DMS153 treated with DMSO at 0.1 percent for 48 hours (cell line): ENCODE results near the gene CRADD.
"Not testable (repeated sequence)": the region's sequence is repeated elsewhere in the genome, so short reads cannot be mapped to it uniquely, and the experiment has no call there.

Source experiments
- DNase-seq: peaks from one replicate; lab custom pipeline; 2025; ENCODE audit not compliant: unreplicated experiment; lab: John Stamatoyannopoulos, UW

Gene CRADD

DNA sequence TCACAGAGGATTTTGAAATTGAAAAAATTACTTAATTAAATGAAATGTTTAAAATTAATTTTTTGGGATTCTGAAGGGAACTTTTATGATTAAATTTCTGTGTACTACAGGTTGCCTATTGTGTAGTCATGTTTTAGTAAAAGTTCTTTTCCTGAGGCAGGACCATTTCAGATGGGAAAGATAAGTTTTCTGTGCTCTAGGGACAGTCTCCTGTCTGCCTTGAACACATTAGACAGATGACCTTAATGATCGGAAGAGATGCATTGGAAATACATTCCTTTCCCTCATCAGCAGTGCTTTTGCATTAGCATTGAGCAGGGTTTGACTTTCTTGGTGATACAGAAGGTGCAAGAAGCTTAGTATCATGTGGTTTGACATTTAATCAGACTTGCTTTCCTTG is 28.1 kb downstream of the CRADD start:
- DNase-seq, result no peak

DNA sequence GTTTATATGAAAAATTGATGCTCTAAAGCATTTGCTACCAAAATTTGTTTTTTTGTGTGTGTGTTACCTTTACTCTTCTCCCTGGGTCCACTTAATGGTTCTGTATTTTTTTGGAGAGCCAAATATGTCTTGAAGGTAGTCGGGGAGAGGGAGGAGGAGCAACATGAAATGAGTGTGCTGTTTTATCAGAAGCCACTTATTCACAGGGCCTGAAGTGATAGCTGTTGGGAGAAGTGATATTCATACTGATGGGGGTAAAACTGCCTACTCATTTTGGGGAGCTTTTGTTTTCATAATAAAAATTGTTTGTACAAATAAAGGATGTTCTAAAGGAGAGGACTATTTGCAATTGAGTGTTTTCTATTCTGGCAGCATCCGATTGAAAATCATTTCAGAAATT is 29.2 kb downstream of the CRADD start:
- DNase-seq, result no peak

DNA sequence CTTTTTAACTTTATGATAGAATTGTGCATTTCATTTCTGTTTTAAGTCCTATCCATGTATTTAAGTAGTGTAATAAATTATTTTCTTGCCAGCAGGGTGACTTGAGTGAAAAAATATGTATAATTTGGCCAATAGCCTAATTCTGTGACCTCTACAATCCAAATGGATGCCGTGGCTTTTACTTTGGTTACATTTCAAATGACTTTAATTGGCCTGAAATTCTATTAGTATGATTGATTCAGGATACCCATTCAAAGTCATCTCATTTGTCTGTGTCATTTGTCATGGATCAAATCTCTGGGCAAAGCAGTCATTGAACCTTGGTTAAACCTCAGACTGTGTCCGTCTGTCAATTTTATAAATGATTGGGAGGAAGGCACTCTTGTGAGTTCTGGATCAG is 29.6 kb downstream of the CRADD start:
- DNase-seq, result no peak

DNA sequence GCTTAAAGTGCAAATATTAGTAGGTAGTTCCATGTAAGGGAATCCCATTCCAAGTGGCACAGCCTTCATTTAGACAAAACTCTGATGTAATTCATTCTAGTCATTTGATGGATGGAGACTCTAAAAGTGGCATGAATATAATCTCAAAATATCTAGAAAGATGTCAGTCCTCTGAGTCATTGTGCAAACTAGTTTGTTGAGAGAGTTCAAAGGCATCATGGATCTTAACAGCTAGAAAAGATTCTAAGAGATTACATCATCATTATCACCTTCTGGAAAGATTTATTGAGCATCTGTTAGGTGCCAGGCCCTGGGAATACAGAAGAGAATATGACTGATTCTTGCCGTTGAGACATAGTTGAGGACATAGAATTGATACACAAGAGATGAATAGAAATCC is 30.7 kb downstream of the CRADD start:
- no peak for DNase-seq

DNA sequence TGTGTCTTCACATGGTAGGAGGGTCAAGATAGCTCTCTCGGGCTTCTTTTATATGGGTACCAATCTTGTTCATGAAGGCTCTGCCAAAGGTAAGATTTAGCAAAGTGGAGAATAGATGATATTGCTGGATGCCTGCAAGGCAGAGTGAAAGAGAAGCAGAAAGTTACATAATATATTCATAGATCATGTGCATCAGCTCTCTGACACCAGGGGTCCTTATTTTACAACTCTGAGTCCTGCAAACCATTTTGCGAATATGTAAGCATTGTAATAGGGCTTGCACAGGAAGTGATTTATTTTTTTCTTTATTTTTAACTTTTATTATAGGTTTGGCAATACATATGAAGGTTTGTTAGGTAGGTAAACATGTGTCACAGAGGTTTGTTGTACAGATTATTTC is 31.8 kb downstream of the CRADD start:
- no peak for DNase-seq

DNA sequence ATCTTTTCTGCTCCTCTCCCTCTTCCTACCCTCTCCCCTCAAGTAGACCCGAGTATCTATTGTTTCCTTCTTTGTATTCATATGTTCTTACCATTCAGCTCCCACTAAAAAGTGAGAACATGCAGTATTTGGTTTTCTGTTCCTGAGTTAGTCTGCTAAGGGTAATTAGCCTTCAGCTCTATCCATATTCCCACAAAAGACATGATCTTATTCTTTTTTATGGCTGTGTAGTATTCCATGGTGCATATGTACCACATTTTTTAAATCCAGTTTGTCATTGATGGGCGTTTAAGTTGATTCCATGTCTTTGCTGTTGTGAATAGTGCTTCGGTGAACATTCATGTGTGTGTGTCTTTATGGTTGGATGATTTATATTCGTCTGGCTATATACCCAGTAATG is 32.2 kb downstream of the CRADD start:
- DNase-seq, result no peak

DNA sequence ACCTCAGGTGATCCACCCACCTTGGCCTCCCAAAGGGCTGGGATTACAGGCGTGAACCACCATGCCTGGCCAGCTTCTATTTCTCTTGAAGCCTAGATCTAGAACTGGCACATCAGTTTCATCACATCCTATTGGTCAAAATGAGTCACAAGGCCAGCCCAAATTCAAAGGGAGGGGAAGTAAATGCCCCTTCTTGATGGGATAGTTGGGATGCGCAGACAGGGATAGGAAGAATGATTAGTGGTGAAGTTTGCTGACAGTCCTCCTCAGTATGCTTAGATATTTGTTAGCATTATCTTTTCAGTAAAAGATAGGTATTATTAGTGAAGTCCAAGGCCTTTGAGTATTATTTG is 33.4 kb downstream of the CRADD start:
- DNase-seq, result no peak

DNA sequence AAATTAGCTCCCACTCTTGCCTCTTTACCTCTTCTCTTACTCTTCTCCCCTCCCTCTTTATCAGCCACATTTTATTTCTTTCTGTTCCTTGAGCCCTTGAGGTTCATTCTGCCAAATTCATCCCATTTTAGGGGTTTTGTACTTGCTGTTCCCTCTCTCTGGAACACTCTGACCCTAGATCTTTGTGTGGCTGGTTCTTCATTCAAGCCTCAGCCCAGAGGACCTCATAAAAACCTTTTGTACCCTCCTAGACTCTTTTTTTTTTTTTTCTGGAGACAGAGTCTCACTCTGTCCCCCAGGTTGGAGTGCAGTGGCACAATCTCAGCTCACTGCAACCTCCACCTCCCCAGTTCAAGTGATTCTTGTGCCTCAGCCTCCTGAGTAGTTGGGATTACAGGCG is 34.3 kb downstream of the CRADD start:
- not testable (repeated sequence) for DNase-seq

DNA sequence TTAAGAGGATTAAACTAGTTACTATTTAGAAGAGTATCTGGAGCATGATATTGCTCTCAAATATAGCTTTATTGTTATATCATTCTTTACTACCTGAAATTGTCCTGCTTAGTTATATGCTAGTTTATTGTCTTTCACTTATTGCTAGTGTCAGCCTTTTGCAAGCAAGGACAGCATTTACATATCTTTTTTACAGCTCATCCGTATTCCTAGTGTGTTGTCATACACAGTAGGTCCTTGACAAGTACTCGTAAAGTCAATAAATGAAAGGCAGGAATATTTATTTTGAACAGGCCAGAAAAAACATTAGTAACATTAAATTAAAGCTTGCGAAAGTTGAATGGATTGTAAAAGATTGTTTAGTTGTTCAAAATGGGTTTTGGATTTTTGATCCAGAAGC is 35.0 kb downstream of the CRADD start:
- no peak for DNase-seq

DNA sequence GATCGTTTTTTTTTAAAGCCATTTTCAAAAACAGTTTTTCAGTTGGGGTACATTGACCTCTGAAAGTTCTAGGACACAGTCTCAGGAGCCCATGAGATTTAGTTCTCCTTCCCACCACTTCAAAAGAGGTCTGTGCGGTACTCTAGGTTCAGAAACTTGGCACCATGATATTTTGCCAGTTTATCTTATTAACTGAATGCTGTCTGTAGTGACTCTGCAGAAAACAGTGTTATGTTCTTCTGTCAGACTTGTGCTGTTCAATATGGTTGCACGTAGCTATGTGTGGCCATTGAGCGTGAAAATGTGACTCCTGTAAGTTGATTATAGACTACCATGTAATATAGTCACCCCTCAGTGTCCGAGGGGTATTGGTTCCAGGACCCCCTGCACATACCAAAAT is 35.9 kb downstream of the CRADD start:
- DNase-seq, result no peak

DNA sequence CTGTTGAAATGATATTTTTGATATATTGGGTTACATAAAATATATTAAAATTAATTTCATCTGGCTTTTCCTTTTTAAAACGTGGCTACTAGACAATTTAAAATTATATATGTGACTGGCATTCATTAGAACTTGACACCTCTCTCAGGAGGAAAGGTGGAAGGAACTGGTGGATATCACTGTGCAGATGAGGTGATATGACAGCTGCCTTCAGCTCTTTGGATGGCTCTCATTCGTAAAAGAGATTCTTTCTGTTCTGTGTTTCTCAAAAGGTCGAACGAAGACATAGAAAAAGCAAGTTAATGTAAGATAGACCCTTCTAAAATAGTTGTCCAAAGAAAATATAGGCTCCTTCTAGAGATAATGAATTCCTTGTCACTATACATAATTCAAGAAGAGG is 36.6 kb downstream of the CRADD start:
- no peak for DNase-seq

DNA sequence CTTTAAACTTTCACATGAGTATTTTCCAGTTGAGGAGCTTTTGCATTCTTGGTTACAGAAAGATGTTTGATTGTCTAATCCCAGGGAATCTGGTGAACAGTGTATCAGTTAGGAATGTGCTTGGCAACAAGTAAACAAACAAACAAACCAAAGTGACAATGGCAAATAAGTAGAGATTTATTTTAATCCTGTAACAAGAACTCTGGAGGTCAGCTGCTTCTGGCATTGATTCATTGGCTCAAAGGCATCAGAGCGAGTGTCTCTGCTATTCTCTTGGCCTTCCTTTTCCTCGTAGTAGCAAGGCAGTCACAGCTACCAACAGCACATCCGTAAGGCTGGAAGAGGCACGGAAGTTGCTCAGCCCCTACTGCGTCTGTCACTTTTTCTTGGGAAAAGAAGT is 37.2 kb downstream of the CRADD start:
- no peak for DNase-seq

DNA sequence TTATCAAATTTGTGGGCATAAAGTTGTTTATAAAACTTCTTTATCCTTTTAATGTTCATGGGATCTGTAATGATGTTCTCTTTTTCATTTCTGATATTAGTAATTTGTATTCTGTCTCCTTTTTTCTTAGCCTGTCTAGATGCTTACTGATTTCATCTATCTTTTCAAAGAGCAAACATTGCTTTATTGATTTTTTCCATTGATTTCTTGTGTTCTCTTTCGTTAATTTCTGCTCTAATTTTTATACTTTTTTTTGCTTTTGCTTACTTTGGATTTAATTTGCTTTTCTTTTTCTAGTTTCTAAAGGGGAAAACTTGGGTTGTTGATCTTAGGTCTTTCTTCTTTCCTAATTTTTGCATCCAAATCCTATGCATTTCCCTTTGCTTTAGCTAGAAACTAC is 42.5 kb downstream of the CRADD start:
- no peak for DNase-seq

DNA sequence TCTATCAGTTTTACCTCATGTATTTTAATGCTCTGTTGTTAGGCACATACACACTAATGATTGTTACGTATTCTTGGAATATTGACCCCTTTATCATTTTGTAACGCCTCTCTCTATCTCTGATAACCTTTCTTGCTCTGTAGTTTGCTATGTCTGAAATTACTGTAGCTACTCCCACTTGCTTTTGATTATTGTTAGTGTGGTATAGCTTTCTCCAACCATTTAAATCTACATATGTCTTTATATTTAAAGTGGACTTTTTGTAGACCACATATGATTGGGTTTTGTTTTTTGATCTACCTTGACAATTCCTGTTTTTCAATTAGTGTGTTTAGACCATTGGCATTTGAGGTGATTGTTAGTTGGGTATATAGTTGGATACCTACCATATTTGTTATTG is 43.4 kb downstream of the CRADD start:
- no peak for DNase-seq

DNA sequence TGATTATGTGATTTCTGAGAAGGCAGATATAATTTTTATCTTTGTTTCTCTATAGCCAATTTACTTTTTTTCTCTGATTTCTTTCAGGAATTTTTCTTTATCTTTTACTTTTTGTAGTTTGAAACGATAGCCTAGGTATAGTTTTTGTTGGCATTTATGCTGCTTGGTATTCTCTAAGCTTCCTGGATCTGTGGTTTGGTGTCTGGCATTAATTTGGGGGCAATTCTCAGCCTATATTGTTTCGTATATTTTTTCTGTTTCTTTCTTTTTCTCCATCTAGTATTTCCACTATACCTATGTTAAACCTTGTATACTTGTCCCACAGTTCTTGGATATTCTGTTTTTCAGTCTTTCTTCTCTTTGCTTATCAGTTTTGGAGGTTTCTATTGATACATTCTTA is 45.0 kb downstream of the CRADD start:
- no peak for DNase-seq

DNA sequence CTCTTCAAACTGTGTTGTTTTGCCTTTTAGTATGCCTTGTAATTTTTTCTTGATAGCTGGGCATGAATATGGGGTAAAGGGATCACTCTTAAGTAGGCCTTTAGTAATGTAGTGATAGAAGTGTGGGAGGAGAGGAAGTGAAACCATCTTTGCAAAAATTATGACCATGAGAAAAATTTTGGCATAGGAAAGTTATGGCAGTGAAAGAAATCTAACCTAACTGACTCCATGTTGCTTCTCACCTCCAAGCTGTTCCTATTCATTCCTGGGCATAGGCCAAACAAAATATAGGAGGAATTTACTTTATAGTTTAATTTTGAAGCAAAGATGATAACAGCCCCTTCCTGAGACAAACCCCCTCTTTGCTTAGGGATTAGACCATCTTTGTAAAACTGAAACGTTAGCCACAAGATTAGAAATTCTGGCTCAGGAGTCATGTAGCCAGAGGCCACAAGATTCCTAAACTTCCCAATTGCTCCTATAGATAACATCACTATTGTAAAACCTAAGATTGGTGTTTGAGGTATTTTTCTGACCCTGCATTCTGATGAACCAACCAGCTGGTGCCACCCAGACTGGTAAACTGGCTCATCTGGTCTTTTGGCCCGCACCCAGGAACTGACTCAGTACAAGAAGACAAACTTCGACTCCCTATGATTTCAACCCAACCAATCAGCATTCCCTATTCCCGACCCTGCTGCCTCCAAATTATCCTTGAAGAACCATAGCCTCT is 45.8 kb downstream of the CRADD start:
- DNase-seq, result no peak

DNA sequence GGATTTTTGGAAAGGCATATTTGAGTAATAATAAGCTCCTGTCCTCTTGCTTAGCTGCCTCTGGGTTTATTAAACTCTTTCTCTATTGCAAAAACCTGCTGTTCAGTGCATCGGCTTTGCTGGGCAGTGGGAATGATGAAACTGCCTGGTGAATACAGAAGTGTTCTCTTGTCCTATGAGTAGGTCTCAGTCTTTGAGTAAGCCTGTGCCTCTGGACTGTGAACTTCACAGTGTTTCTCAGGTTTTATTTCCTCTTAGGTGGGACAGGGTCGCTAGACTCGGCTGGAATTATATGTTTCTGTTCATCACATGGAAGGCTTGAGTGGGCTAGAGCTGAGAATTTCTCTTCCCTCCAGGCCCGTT is 46.4 kb downstream of the CRADD start:
- DNase-seq, result no peak

DNA sequence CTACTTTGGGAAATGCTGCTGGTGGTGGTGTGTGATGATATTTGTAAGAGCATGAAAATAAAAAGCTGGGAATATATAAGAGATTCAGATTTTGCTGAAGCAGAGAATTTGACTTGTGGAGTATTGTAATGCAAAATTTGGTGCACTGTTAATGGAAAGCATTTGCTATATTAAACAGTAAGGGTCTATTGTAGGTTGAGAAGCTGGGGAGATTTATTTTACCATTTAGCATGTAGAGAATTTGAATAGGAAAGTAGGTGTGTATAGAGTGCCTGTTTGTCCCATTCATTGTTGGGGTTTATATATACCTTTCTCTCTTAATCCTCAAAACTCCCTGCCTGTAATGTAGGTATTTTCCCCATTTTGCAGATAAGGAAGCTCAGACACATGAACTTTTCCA is 48.4 kb downstream of the CRADD start:
- no peak for DNase-seq

DNA sequence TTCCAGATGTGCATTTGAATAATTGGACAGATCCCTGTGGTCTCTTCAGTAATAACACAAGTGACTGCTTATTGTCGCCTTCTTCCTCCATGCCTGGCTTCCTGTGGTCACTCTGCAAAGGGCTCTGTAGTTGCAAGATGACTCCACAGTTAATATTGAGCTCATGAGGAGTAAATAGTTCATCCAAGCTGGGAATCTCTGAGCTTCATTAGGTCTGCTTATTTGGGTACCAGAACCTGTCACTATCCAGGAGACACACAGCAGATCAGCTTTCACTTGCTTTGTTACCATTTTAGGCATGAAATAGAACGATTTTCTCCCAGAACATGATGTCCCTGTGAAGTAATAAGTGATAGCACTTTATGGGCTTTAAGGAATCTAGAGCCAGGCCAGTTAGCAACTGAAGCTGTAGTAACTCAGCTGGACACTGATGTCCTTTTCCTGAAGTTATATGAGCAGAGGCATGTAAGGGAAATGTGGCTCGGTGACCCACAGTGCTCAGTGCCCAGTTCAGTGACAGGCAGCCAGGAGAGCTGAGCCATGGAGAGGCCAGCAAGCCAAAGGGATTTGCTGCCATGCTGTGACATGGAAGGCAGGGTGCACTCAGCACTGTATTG is 50.1 kb downstream of the CRADD start:
- DNase-seq, result no peak

DNA sequence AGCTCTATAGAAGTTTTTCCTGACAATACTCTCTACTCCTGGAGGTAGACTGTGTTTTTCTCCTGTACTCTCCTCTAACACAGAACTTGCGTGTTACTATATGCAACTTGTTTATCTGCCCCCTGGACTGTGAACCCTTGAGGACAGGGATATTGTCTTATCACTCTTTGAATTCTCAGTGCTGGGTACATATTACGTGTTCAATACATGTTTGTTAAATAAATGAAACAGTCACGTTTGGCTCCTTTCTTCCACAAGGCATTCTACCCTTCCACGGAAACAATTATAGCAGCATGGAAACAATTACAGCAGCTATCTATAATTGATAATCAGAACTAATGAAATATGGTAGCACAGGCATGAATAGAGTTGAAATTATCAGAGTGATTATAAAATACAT is 50.7 kb downstream of the CRADD start:
- DNase-seq, result no peak

DNA sequence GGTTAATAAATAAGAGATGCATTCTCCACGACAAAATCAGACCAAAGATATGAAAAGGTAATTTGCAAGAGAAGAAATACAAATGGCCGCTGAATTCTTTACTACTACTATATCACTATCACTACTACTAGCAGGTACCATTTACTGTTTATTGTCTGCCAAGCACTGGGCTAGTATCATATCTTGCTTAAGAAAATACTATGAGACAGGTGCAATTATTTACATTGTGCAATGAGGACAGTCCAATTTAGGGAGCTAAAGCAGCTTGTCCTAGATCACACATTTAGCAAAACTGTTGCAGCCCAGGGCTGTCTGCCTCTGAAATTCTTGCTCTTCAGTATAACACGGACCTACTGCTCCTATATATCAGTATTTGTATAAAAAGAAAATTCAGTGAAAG is 52.8 kb downstream of the CRADD start:
- no peak for DNase-seq

DNA sequence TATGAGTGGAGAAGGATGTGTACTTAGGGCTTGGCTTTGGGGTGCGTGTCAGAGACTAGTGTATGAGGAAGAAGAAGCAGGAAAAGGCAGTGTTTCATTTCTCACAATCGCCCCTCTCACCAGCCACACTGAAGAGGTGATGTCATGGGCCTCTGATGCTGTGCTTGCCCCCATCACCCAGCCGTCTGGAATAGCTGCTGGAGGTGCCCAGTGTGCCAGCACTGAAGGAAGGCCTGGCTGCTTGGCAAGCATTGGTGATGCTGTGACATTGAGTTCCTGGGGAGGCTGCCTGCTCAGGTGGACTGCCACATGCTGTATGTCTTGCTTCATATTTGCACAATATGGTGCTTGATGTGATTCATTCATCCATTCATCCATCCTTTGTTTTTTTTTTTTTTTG is 56.2 kb downstream of the CRADD start:
- no peak for DNase-seq

DNA sequence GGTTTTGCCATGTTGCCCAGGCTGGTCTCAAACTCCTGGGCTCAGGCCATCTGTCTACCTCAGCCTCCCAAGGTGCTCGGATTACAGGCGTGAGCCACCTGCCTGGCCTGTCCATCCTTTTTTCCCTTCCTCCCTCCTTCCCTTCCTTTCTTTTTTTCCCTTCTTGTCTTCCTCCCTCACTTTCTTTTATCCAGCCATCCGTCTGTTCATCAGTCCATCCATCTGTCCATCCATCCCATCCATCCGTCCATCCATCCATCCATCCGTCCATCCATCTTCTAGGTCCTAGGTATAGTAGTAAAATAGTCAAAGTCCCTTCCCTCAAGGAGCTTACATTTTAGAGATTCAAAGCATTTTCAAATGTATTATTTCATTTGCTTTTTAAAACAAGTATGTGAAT is 56.8 kb downstream of the CRADD start:
- DNase-seq, result no peak
